A673 (cell line): Measurements from ENCODE around the gene VIT.

Experiments
- CTCF ChIP-seq: fragments of 300-800, 200-600 bp; sonication (generic); conservative IDR thresholded peaks from 2 replicates; pipeline ENCODE4 v1.5.1; 2017; ENCODE audit warnings: low read depth, mild to moderate bottlenecking, antibody characterized with exemption, low read length, moderate library complexity, mixed read lengths
- EZH2 ChIP-seq: fragments of 200-600 bp; sonication (generic); IDR thresholded peaks from 2 replicates; pipeline ENCODE4 v1.6.1; 2017; ENCODE audit warnings: borderline replicate concordance, low read depth, mild to moderate bottlenecking, mixed read lengths, antibody characterized with exemption, low read length; ENCODE audit not compliant: poor library complexity, severe bottlenecking

DNA sequence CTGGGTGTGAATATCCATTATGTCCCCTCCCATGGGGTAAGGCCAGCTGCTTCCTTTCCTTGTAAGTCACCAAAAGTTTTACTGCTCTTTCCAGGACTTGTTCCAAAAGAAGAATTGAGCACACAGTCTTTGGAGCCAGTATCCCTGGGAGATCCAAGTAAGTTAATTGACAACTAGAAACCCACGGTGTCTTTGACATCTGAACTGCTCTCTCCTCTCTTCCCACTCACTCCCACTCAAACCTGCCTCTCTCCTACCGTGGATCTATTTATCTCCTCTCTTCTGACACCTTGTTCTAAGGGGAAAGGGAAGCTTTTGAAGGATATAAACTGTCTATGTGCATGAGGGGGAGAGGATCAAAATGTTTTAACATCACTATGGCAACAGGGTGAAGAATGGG lies 86.7 kb downstream of the VIT start:
- TF ChIP-seq CTCF (no peak), EZH2 (no peak)
